Upper lobe of left lung (tissue), 6 donors: ENCODE measurements around the gene HOXA5. TPM values are rescaled to one million over a fixed set of nuclear protein-coding genes. Genes with fewer than 3 reads are reported as not detected.

Experiments used
- ATAC-seq, 2 donors: fragments of 200-7000 bp; cut with Tn5 transposase; one replicate each; pipeline ENCODE4 v1.9.1; 2022; ENCODE audit warnings: mild to moderate bottlenecking in 2 of 2, moderate library complexity in 2 of 2; ENCODE audit not compliant: low FRiP score in 2 of 2
- DNase-seq, 2 donors: peaks; one replicate each; pipeline ENCODE4 v3.0.0-alpha.2; 2019 to 2020
- H3K27ac ChIP-seq, 4 donors: fragments of 200-600 bp; sonication (generic); one replicate each; pipeline ENCODE4 v1.5.1; 2016 to 2019
- H3K27me3 ChIP-seq, 4 donors: fragments of 200-600 bp; sonication (generic); one replicate each; pipeline ENCODE4 v1.5.1; 2017 to 2019
- H3K36me3 ChIP-seq, 4 donors: fragments of 200-600 bp; sonication (generic); one replicate each; pipeline ENCODE4 v1.5.1; 2016 to 2019
- H3K4me1 ChIP-seq, 4 donors: fragments of 200-600 bp; sonication (generic); one replicate each; pipeline ENCODE4 v1.5.1; 2018 to 2019
- H3K4me3 ChIP-seq, 4 donors: fragments of 200-600 bp; sonication (generic); one replicate each; pipeline ENCODE4 v1.5.1; 2017 to 2019; ENCODE audit warnings: mild to moderate bottlenecking in 2 of 4, moderate library complexity in 1 of 4
- H3K9me3 ChIP-seq, 4 donors: fragments of 200-600 bp; sonication (generic); one replicate each; pipeline ENCODE4 v1.5.1; 2018 to 2019
- EP300 ChIP-seq, 4 donors: sonication (generic); formaldehyde crosslinking; IDR thresholded peaks; one replicate each; pipeline ENCODE4 v1.5.1; 2017; ENCODE audit warnings: antibody characterized with exemption in 4 of 4, control low read depth in 2 of 4
- POLR2A ChIP-seq, 4 donors: fragments of 450-650 bp; IDR thresholded peaks; one replicate each; pipeline ENCODE4 v1.5.1; 2016 to 2017; ENCODE audit warnings: antibody characterized with exemption in 4 of 4, mild to moderate bottlenecking in 2 of 4
- POLR2AphosphoS5 ChIP-seq, 2 donors: sonication (generic); formaldehyde crosslinking; IDR thresholded peaks; one replicate each; pipeline ENCODE4 v1.5.1; 2017; ENCODE audit warnings: antibody characterized with exemption in 2 of 2
- WGBS, 2 donors: methylation state at CpG; one replicate each; pipeline ENCODE4 v1.1.5; 2017 to 2018; 5-methylcytosine and 5-hydroxymethylcytosine counted together
- total RNA-seq, 6 donors: library from RNA; depleted of rRNA in 4 of 6; stranded (reverse); fragments of >200 nt in 4 of 6; gene quantifications; one replicate each; pipeline versions ENCODE4 v1.1.0 to v1.2.1, GENCODE V29; 2016 to 2021
- TF ChIP-seq, protein P1 (sequence below), 6 experiments: fragments of 450-650 bp in 4 of 6; fragments of 200-600 bp in 2 of 6; sonication (generic) in 2 of 6; IDR thresholded peaks; one replicate each; pipeline ENCODE4 v1.5.1; 2016 to 2019; ENCODE audit warnings: antibody characterized with exemption in 6 of 6
- donor health status: DM: no; HTN: no; CAD: no; lungs with moderate emphysema.
- donor health status: DM: no; HTN: yes; CAD: no; lungs with severe emphysema.

The HOXA5 gene
- total RNA-seq, 6 donors from 2014 or later: 7.8 to 79.9 (median 16.9) TPM

DNA sequence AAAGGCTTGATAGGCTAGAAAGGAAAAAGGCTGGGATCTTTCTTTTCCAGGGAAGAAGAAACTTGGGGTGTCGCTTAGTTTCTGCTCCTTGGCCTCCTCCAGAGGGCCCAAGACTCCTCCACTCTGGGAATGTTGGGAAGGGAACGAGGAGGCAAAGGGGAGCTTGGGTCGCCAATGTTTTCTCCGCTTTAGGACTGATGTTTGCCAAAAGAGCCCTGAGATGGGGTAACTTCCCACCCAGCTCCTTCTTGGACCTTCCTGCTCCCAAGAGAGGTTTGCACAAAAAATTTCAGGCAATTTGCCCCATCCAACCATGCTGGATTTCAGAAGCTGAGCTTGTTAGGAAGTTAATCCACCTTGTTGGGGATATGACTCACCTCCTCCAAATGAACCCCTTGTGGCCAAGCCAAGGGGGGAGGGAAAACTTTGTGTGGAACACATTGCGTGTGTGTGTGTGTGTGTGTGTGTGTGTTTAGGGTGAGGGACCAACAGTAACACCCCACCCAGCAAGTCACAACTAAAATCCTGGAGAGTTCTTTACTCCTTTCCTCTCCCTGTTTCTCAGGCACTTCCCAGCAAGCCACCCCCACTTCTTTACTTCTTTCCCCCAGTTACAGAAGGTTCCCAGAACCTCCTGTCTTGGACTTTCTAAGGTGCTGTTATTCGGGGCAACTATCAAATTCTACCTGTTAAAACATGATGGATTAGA lies 32.3 kb downstream of the HOXA5 start:
- Histone ChIP-seq H3K36me3 (no peaks in the 10 kb centered on the region), H3K27ac (peak overlapping the region; percentile 44 to 95 (median 60)), H3K27me3 (peaks cover 0 to 3% (median 0%) of the 10 kb centered on the region in 4 donors), H3K9me3 (no peaks in the 10 kb centered on the region), H3K4me3 (peak overlapping the region in 2 of 4 donors; percentile 27 to 72), H3K4me1 (peaks cover 16 to 37% (median 35%) of the 10 kb centered on the region in 4 donors)
- WGBS, 2 donors: 45 to 68% methylated on average over 6 of the region's 6 CpGs
- DNase-seq: no peak
- peak in 1 of 2 donors; percentile 22 for ATAC-seq
- TF ChIP-seq EP300 (IDR thresholded peaks at IDR 0.05): no peak
- TF ChIP-seq POLR2AphosphoS5 (IDR thresholded peaks at IDR 0.05): peak in 1 of 2 donors; percentile 67

GRCh38 chr7:27110186-27111031 lies 33.1 kb downstream of the HOXA5 start:
- no peaks in the 10 kb centered on the region for H3K36me3 ChIP-seq
- DNase-seq (peak in 1 of 2 donors; percentile 93), ATAC-seq (peak in 1 of 2 donors; percentile 55)
- peak overlapping the region in 2 of 4 donors; percentile 20 to 27 for H3K4me3 ChIP-seq
- H3K27ac ChIP-seq: peak overlapping the region; percentile 60 to 95 (median 76)
- no peaks in the 10 kb centered on the region for H3K9me3 ChIP-seq
- TF ChIP-seq EP300 (IDR thresholded peaks at IDR 0.05) (no peak), POLR2AphosphoS5 (IDR thresholded peaks at IDR 0.05) (peak in 1 of 2 donors; percentile 45), POLR2A (IDR thresholded peaks at IDR 0.05) (no peak)
- TF ChIP-seq, protein P1, sequence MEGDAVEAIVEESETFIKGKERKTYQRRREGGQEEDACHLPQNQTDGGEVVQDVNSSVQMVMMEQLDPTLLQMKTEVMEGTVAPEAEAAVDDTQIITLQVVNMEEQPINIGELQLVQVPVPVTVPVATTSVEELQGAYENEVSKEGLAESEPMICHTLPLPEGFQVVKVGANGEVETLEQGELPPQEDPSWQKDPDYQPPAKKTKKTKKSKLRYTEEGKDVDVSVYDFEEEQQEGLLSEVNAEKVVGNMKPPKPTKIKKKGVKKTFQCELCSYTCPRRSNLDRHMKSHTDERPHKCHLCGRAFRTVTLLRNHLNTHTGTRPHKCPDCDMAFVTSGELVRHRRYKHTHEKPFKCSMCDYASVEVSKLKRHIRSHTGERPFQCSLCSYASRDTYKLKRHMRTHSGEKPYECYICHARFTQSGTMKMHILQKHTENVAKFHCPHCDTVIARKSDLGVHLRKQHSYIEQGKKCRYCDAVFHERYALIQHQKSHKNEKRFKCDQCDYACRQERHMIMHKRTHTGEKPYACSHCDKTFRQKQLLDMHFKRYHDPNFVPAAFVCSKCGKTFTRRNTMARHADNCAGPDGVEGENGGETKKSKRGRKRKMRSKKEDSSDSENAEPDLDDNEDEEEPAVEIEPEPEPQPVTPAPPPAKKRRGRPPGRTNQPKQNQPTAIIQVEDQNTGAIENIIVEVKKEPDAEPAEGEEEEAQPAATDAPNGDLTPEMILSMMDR (IDR thresholded peaks at IDR 0.05): no peak
- 62 to 75% methylated on average over 53 to 66 of the region's 66 CpGs for WGBS, 2 donors
- peaks cover 16 to 38% (median 35%) of the 10 kb centered on the region in 4 donors for H3K4me1 ChIP-seq
- peaks cover 0 to 3% (median 0%) of the 10 kb centered on the region in 4 donors for H3K27me3 ChIP-seq

- Histone ChIP-seq H3K27me3 (peaks cover 0 to 5% (median under 1%) of the 10 kb centered on the region in 4 donors), H3K36me3 (no peaks in the 10 kb centered on the region), H3K9me3 (no peaks in the 10 kb centered on the region), H3K27ac (peak overlapping the region; percentile 89 to 95 (median 94)), H3K4me1 (peaks cover 16 to 45% (median 35%) of the 10 kb centered on the region in 4 donors), H3K4me3 (no peak overlapping the region)
- no peak for ATAC-seq
- no peak for DNase-seq
- no peak for TF ChIP-seq EP300 (IDR thresholded peaks at IDR 0.05)
- TF ChIP-seq POLR2A (IDR thresholded peaks at IDR 0.05): no peak
- TF ChIP-seq, protein P1 (IDR thresholded peaks at IDR 0.05): no peak
- TF ChIP-seq POLR2AphosphoS5 (IDR thresholded peaks at IDR 0.05): no peak
- WGBS, 2 donors: 63 to 86% methylated on average over 3 to 4 of the region's 4 CpGs
These were observed 33.9 kb downstream of the HOXA5 start for GRCh38 chr7:27109466-27110185.

- Histone ChIP-seq H3K36me3 (no peaks in the 10 kb centered on the region), H3K4me1 (peaks cover 16 to 50% (median 40%) of the 10 kb centered on the region in 4 donors), H3K4me3 (peak overlapping the region; percentile 6 to 49 (median 39)), H3K9me3 (no peaks in the 10 kb centered on the region), H3K27ac (peak overlapping the region; percentile 89 to 95 (median 94)), H3K27me3 (peaks cover 0 to 6% (median 2%) of the 10 kb centered on the region in 4 donors)
- 39 to 47% methylated on average over 29 to 41 of the region's 41 CpGs for WGBS, 2 donors
- TF ChIP-seq POLR2A (IDR thresholded peaks at IDR 0.05): peak in 3 of 4 donors; percentile 26 to 62 (median 34)
- no peak for TF ChIP-seq EP300 (IDR thresholded peaks at IDR 0.05)
- TF ChIP-seq POLR2AphosphoS5 (IDR thresholded peaks at IDR 0.05): peak; percentile 42 to 80
- TF ChIP-seq, protein P1 (IDR thresholded peaks at IDR 0.05): peak in 3 of 6 experiments; percentile 14 to 40 (median 33)
- DNase-seq (peak in 1 of 2 donors; percentile 89), ATAC-seq (peak; percentile 38 to 46)
These were observed 34.9 kb downstream of the HOXA5 start for GRCh38 chr7:27108390-27109127.
